NCI-H146 (cell line): ENCODE results near the gene MBD5.
"Not testable (repeated sequence)": the region's sequence is repeated elsewhere in the genome, so short reads cannot be mapped to it uniquely, and the experiment has no call there.

Experiments
- DNase-seq: peaks from one replicate; lab custom pipeline; 2025; lab: John Stamatoyannopoulos, UW

The MBD5 gene

GRCh38 chr2:148523315-148523714, 502.4 kb downstream of the MBD5 start:
- no peak for DNase-seq

- no peak for DNase-seq
Measured at GRCh38 chr2:148524519-148524919, 503.6 kb downstream of the MBD5 start.

- DNase-seq = no peak
Measured at GRCh38 chr2:148525130-148525529, 504.2 kb downstream of the MBD5 start.

GRCh38 chr2:148526509-148527346, 505.8 kb downstream of the MBD5 start:
- no peak for DNase-seq

- DNase-seq = no peak
Measured at GRCh38 chr2:148527488-148528340, 506.8 kb downstream of the MBD5 start.

- no peak for DNase-seq
Measured at GRCh38 chr2:148528356-148529064, 507.6 kb downstream of the MBD5 start.

- no peak for DNase-seq
Measured at GRCh38 chr2:148529745-148530144, 508.9 kb downstream of the MBD5 start.

GRCh38 chr2:148530350-148530749, 509.5 kb downstream of the MBD5 start:
- no peak for DNase-seq

- DNase-seq = no peak
Measured at GRCh38 chr2:148531235-148531634, 510.3 kb downstream of the MBD5 start.

- no peak for DNase-seq
Measured at GRCh38 chr2:148531669-148532428, 511.0 kb downstream of the MBD5 start.

GRCh38 chr2:148533004-148533403, 512.1 kb downstream of the MBD5 start:
- DNase-seq = no peak

GRCh38 chr2:148533685-148534084, 512.8 kb downstream of the MBD5 start:
- DNase-seq = no peak

GRCh38 chr2:148534416-148535204, 513.7 kb downstream of the MBD5 start:
- no peak for DNase-seq

GRCh38 chr2:148538375-148538774, 517.5 kb downstream of the MBD5 start:
- no peak for DNase-seq

- DNase-seq = no peak
Measured at GRCh38 chr2:148540022-148540421, 519.1 kb downstream of the MBD5 start.

- DNase-seq = no peak
Measured at GRCh38 chr2:148541792-148542191, 520.9 kb downstream of the MBD5 start.

GRCh38 chr2:148542614-148543013, 521.7 kb downstream of the MBD5 start:
- DNase-seq = no peak

- DNase-seq = not testable (repeated sequence)
Measured at GRCh38 chr2:148543088-148543540, 522.2 kb downstream of the MBD5 start.

GRCh38 chr2:148545390-148546256, 524.7 kb downstream of the MBD5 start:
- no peak for DNase-seq

- no peak for DNase-seq
Measured at GRCh38 chr2:148546270-148546669, 525.4 kb downstream of the MBD5 start.
